ENCODE results near the gene OR9Q1. TPM values are rescaled to one million over a fixed set of nuclear protein-coding genes. Genes with fewer than 3 reads are reported as not detected.

OR9Q1 gene
- polyA plus RNA-seq, 1 donor from 2014 or later: not detected

DNA sequence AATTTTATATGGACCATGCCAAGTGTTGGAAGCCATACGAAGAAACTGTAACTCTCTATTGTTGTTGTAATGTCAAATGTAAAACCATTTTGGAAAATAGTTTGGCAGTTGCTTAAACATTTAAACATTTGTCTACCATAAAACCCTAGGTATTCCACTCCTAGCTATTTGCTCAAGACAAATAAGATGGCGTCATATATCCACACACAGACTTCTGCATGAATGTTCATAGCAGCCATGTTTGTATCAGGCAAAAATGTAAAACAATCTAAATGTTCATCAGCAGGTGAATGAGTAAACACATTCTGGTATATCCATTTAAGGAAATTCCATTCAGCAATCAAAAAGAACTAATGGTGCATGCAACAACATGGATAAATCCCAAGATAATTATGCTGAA, 73.8 kb downstream of the OR9Q1 start:
- Histone ChIP-seq H3K4me2 (ENCODE audit: low read length) (no peak overlapping the region), H3F3A (ENCODE audit: insufficient read depth, low read length, poor library complexity, severe bottlenecking) (no peaks in the 10 kb centered on the region), H2AFZ (ENCODE audit: low read depth, low read length) (no peak overlapping the region), H3K9me3 (ENCODE audit: low read length) (no peaks in the 10 kb centered on the region), H3K9me2 (ENCODE audit: insufficient read depth, low read length) (no peaks in the 10 kb centered on the region), H3K4me3 (ENCODE audit: low read length) (no peak overlapping the region), H3K36me3 (ENCODE audit: insufficient read depth, low read length) (no peaks in the 10 kb centered on the region), H3K9ac (ENCODE audit: low read length) (no peak overlapping the region), H4K20me1 (ENCODE audit: insufficient read depth) (no peaks in the 10 kb centered on the region), H3K27ac (ENCODE audit: low read length) (no peak overlapping the region), H3K27me3 (ENCODE audit: insufficient read depth, low read depth, low read length) (no peaks in the 10 kb centered on the region), H3K79me2 (replicated peaks; ENCODE audit: insufficient read depth, low read length) (no peaks in the 10 kb centered on the region)
- no peak for TF ChIP-seq RAD21 (conservative IDR thresholded peaks at IDR 0.05)
- no peak for TF ChIP-seq SMC3 (conservative IDR thresholded peaks at IDR 0.05; ENCODE audit: poor library complexity)
- TF ChIP-seq TAF1 (IDR thresholded peaks at IDR 0.05; ENCODE audit: low read depth): no peak

DNA sequence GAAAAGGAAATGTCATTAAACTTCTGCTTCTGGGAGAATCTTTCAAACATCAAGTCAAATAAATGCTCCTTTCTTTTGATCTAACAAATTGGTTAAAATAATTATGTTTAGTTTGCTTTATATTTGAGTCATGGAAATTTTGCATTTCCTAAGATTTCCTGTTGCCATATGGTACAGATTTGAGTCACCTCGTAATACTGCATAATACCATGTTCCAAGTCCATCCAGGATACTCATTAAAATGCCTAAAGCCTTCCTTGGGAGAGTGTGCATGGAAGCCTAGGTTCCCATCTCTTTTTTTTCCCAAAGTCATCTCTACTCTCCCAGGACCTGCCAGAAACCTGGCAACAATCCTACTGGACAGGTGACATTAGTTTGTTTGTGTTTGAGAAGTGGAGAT, 97.4 kb downstream of the OR9Q1 start:
- Histone ChIP-seq H3K27me3 (ENCODE audit: insufficient read depth, low read depth, low read length) (no peaks in the 10 kb centered on the region), H4K20me1 (ENCODE audit: insufficient read depth) (no peaks in the 10 kb centered on the region), H2AFZ (ENCODE audit: low read depth, low read length) (no peak overlapping the region), H3K9ac (ENCODE audit: low read length) (no peak overlapping the region), H3K79me2 (replicated peaks; ENCODE audit: insufficient read depth, low read length) (no peaks in the 10 kb centered on the region), H3K4me3 (ENCODE audit: low read length) (no peak overlapping the region), H3K36me3 (ENCODE audit: insufficient read depth, low read length) (no peaks in the 10 kb centered on the region), H3K4me2 (ENCODE audit: low read length) (no peak overlapping the region), H3K27ac (ENCODE audit: low read length) (no peak overlapping the region), H3F3A (ENCODE audit: insufficient read depth, low read length, poor library complexity, severe bottlenecking) (no peaks in the 10 kb centered on the region), H3K9me2 (ENCODE audit: insufficient read depth, low read length) (no peaks in the 10 kb centered on the region), H3K9me3 (ENCODE audit: low read length) (no peaks in the 10 kb centered on the region)
- no peak for TF ChIP-seq POLR2AphosphoS5 (IDR thresholded peaks at IDR 0.05)

DNA sequence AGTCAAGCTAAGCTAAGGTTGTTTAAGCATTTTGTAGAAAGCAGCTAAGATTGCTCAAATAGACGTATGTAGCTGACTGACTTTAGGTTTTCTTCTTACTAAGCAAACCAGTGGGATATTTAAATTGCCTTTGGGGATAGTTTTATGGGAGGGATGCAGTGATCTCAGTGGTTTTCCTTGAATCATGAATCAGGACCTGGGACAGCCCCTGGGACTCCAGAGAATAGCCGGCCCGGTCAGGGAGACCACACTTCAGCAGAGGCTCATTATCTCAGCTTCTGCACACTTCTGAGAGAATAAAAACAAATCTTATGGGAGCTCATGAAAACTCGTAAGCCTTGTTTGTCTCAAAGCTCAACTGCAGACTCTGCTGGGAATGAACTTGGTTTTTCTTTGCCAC, 101.8 kb downstream of the OR9Q1 start, which contains the start of gene OR9I1:
OR9I1 (minus strand) TSS at position 62 of the 400 bp plus-strand sequence. CDS start 6,086 bp downstream, outside the sequence.
- no peak for TF ChIP-seq TAF1 (IDR thresholded peaks at IDR 0.05; ENCODE audit: low read depth)
- TF ChIP-seq POLR2AphosphoS5 (IDR thresholded peaks at IDR 0.05): no peak
- TF ChIP-seq, protein P1, sequence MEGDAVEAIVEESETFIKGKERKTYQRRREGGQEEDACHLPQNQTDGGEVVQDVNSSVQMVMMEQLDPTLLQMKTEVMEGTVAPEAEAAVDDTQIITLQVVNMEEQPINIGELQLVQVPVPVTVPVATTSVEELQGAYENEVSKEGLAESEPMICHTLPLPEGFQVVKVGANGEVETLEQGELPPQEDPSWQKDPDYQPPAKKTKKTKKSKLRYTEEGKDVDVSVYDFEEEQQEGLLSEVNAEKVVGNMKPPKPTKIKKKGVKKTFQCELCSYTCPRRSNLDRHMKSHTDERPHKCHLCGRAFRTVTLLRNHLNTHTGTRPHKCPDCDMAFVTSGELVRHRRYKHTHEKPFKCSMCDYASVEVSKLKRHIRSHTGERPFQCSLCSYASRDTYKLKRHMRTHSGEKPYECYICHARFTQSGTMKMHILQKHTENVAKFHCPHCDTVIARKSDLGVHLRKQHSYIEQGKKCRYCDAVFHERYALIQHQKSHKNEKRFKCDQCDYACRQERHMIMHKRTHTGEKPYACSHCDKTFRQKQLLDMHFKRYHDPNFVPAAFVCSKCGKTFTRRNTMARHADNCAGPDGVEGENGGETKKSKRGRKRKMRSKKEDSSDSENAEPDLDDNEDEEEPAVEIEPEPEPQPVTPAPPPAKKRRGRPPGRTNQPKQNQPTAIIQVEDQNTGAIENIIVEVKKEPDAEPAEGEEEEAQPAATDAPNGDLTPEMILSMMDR (IDR thresholded peaks at IDR 0.05; ENCODE audit: poor library complexity, severe bottlenecking): no peak
- no peak for TF ChIP-seq RAD21 (conservative IDR thresholded peaks at IDR 0.05)
- TF ChIP-seq EP300 (conservative IDR thresholded peaks at IDR 0.05; ENCODE audit: poor library complexity, severe bottlenecking): no peak
- TF ChIP-seq, protein P2, sequence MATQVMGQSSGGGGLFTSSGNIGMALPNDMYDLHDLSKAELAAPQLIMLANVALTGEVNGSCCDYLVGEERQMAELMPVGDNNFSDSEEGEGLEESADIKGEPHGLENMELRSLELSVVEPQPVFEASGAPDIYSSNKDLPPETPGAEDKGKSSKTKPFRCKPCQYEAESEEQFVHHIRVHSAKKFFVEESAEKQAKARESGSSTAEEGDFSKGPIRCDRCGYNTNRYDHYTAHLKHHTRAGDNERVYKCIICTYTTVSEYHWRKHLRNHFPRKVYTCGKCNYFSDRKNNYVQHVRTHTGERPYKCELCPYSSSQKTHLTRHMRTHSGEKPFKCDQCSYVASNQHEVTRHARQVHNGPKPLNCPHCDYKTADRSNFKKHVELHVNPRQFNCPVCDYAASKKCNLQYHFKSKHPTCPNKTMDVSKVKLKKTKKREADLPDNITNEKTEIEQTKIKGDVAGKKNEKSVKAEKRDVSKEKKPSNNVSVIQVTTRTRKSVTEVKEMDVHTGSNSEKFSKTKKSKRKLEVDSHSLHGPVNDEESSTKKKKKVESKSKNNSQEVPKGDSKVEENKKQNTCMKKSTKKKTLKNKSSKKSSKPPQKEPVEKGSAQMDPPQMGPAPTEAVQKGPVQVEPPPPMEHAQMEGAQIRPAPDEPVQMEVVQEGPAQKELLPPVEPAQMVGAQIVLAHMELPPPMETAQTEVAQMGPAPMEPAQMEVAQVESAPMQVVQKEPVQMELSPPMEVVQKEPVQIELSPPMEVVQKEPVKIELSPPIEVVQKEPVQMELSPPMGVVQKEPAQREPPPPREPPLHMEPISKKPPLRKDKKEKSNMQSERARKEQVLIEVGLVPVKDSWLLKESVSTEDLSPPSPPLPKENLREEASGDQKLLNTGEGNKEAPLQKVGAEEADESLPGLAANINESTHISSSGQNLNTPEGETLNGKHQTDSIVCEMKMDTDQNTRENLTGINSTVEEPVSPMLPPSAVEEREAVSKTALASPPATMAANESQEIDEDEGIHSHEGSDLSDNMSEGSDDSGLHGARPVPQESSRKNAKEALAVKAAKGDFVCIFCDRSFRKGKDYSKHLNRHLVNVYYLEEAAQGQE (IDR thresholded peaks at IDR 0.05; ENCODE audit: borderline replicate concordance): no peak
- TF ChIP-seq MXI1 (conservative IDR thresholded peaks at IDR 0.05; ENCODE audit: poor library complexity, severe bottlenecking): no peak
- no peak for TF ChIP-seq SMC3 (conservative IDR thresholded peaks at IDR 0.05; ENCODE audit: poor library complexity)
- no peak for TF ChIP-seq EZH2 (IDR thresholded peaks at IDR 0.05; ENCODE audit: borderline replicate concordance, insufficient read depth, low read length, poor library complexity, severe bottlenecking)
- no peak within 1 kb of the TSS for H3K9ac ChIP-seq (ENCODE audit: low read length)
- H3K27ac ChIP-seq (ENCODE audit: low read length): no peak within 1 kb of the TSS
- no peak within 1 kb of the TSS for H2AFZ ChIP-seq (ENCODE audit: low read depth, low read length)
- H3K79me2 ChIP-seq (replicated peaks; ENCODE audit: insufficient read depth, low read length): no peaks in the 10 kb centered on the region
- H3K4me2 ChIP-seq (ENCODE audit: low read length): no peak within 1 kb of the TSS
- no peak within 1 kb of the TSS for H3K4me3 ChIP-seq (ENCODE audit: low read length)
- H3F3A ChIP-seq (ENCODE audit: insufficient read depth, low read length, poor library complexity, severe bottlenecking): no peaks in the 10 kb centered on the region
- H4K20me1 ChIP-seq (ENCODE audit: insufficient read depth): no peaks in the 10 kb centered on the region
- no peaks in the 10 kb centered on the region for H3K27me3 ChIP-seq (ENCODE audit: insufficient read depth, low read depth, low read length)
- no peaks in the 10 kb centered on the region for H3K9me2 ChIP-seq (ENCODE audit: insufficient read depth, low read length)
- no peaks in the 10 kb centered on the region for H3K36me3 ChIP-seq (ENCODE audit: insufficient read depth, low read length)
- H3K9me3 ChIP-seq (ENCODE audit: low read length): no peaks in the 10 kb centered on the region

All from neural cell (in vitro differentiated cells).